IMR-90 (cell line): ENCODE data around the gene KCNT2. TPM values are rescaled to one million over a fixed set of nuclear protein-coding genes. Genes with fewer than 3 reads are reported as not detected.

Experiments
- ATAC-seq: fragments of 200-7000 bp; cut with Tn5 transposase; 2 replicates; pipeline ENCODE4 v1.9.1; 2020; ENCODE audit warnings: low read depth, mild to moderate bottlenecking, moderate library complexity
- BruUV-seq: library from RNA; stranded (reverse); fragments of 400-500 nt; replicated peaks from 2 replicates; lab custom pipeline; 2021; lab: Mats Ljungman, UMichigan
- CTCF ChIA-PET: fragments of 300-600 bp; formaldehyde crosslinking; extraction: SDS; loops from one replicate; lab custom pipeline; 2021; ENCODE audit warnings: antibody characterized with exemption; lab: Yijun Ruan, JAX
- POLR2A ChIA-PET: fragments of 300-600 bp; sonication (Branson Sonifier 250); formaldehyde crosslinking; loops from one replicate; lab custom pipeline; 2022; ENCODE audit warnings: antibody characterized with exemption; ENCODE audit not compliant: unreplicated experiment; lab: Charles Lee
- DNase-seq: peaks from one replicate; pipeline ENCODE4 v3.0.0; 2013
- H2AFZ ChIP-seq: replicated peaks from 2 replicates; pipeline ENCODE3; 2013; ENCODE audit warnings: low read length, mild to moderate bottlenecking; ENCODE audit not compliant: poor library complexity
- H2AK5ac ChIP-seq: 2 replicates; pipeline ENCODE4 v1.6.1; 2013; ENCODE audit warnings: low read depth, low read length, inconsistent platforms
- H2AK9ac ChIP-seq: replicated peaks from 2 replicates; pipeline ENCODE3; 2013; ENCODE audit warnings: mild to moderate bottlenecking, low read depth, low read length, moderate library complexity; ENCODE audit not compliant: poor library complexity
- H2BK120ac ChIP-seq: 2 replicates; pipeline ENCODE4 v1.6.1; 2013; ENCODE audit warnings: low read depth, low read length, inconsistent platforms
- H2BK15ac ChIP-seq: 3 replicates; pipeline ENCODE4 v1.6.1; 2013; ENCODE audit warnings: low read depth, low read length, inconsistent platforms
- H2BK20ac ChIP-seq: 2 replicates; pipeline ENCODE4 v1.6.1; 2013; ENCODE audit warnings: low read depth, mild to moderate bottlenecking, inconsistent platforms, low read length, moderate library complexity
- H2BK5ac ChIP-seq: 2 replicates; pipeline ENCODE4 v1.6.1; 2013; ENCODE audit warnings: mild to moderate bottlenecking, low read depth, low read length, inconsistent platforms; ENCODE audit not compliant: poor library complexity, severe bottlenecking
- H3K14ac ChIP-seq: replicated peaks from 2 replicates; pipeline ENCODE4 v1.6.1; 2013; ENCODE audit warnings: low read depth, low read length, inconsistent platforms
- H3K18ac ChIP-seq: 2 replicates; pipeline ENCODE4 v1.6.1; 2013; ENCODE audit warnings: low read depth, low read length, control low read depth
- H3K23ac ChIP-seq: 2 replicates; pipeline ENCODE4 v1.6.1; 2013; ENCODE audit warnings: low read depth, low read length, inconsistent platforms
- H3K27ac ChIP-seq: 2 replicates; pipeline ENCODE4 v1.5.1; 2013; ENCODE audit warnings: mild to moderate bottlenecking, control low read depth, low read length; ENCODE audit not compliant: insufficient read depth
- H3K27me3 ChIP-seq: 2 replicates; pipeline ENCODE4 v1.6.1; 2013; ENCODE audit warnings: low read length; ENCODE audit not compliant: control insufficient read depth, insufficient read depth
- H3K36me3 ChIP-seq: 2 replicates; pipeline ENCODE4 v1.6.1; 2013; ENCODE audit warnings: low read length, mixed read lengths; ENCODE audit not compliant: control insufficient read depth, insufficient read depth
- H3K4ac ChIP-seq: 2 replicates; pipeline ENCODE4 v1.6.1; 2013; ENCODE audit warnings: low read depth, low read length, inconsistent platforms
- H3K4me1 ChIP-seq: 2 replicates; pipeline ENCODE4 v1.6.1; 2013; ENCODE audit warnings: low read length, mixed read lengths; ENCODE audit not compliant: control insufficient read depth, insufficient read depth
- H3K4me2 ChIP-seq: 2 replicates; pipeline ENCODE4 v1.6.1; 2013; ENCODE audit warnings: low read depth, mild to moderate bottlenecking, control low read depth, low read length, moderate library complexity
- H3K4me3 ChIP-seq: 2 replicates; pipeline ENCODE4 v1.5.1; 2013; ENCODE audit warnings: low read depth, mild to moderate bottlenecking, control low read depth, low read length, moderate library complexity; ENCODE audit not compliant: insufficient read depth
- H3K56ac ChIP-seq: 2 replicates; pipeline ENCODE4 v1.6.1; 2013; ENCODE audit warnings: low read length, inconsistent platforms; ENCODE audit not compliant: insufficient read depth; ENCODE audit errors: extremely low read depth
- H3K79me1 ChIP-seq, 2 experiments: 2 replicates each; pipeline ENCODE4 v1.6.1; 2013; ENCODE audit warnings: low read length in 2 of 2, inconsistent platforms in 1 of 2, low read depth in 1 of 2
- H3K9ac ChIP-seq: 2 replicates; pipeline ENCODE4 v1.6.1; 2013; ENCODE audit warnings: low read depth, low read length, control low read depth
- H3K9me1 ChIP-seq: 2 replicates; pipeline ENCODE4 v1.6.1; 2013; ENCODE audit warnings: low read length, inconsistent platforms; ENCODE audit not compliant: insufficient read depth
- H3K9me3 ChIP-seq: 2 replicates; pipeline ENCODE4 v1.6.1; 2013; ENCODE audit warnings: low read length; ENCODE audit not compliant: control insufficient read depth, insufficient read depth
- H4K20me1 ChIP-seq: 2 replicates; pipeline ENCODE4 v1.6.1; 2013; ENCODE audit warnings: low read length, inconsistent platforms; ENCODE audit not compliant: insufficient read depth
- H4K5ac ChIP-seq: 2 replicates; pipeline ENCODE4 v1.6.1; 2013; ENCODE audit warnings: mild to moderate bottlenecking, low read depth, low read length, control low read depth
- H4K8ac ChIP-seq, 2 experiments: 2 replicates each; pipeline ENCODE4 v1.6.1; 2013; ENCODE audit warnings: low read depth in 2 of 2, low read length in 2 of 2, control low read depth in 1 of 2, inconsistent platforms in 1 of 2
- H4K91ac ChIP-seq: 2 replicates; pipeline ENCODE4 v1.6.1; 2013; ENCODE audit warnings: low read depth, low read length, inconsistent platforms; ENCODE audit not compliant: insufficient read depth
- CEBPB ChIP-seq: IDR thresholded peaks from 2 replicates; pipeline ENCODE4 v1.6.1; 2012; ENCODE audit warnings: low read depth, low read length, improper control_type of control experiment
- SMC3 ChIP-seq: fragments of 150-350 bp; IDR thresholded peaks from 2 replicates; pipeline ENCODE4 v1.6.1; 2016; ENCODE audit warnings: low read depth, mild to moderate bottlenecking, antibody characterized with exemption, low read length, moderate library complexity
- WGBS, 2 experiments: methylation state at CpG; one replicate each; pipeline versions ENCODE4 v1.1.5 to v1.1.7; 2013; ENCODE audit warnings: missing lambda C conversion rate in 2 of 2; ENCODE audit not compliant: insufficient read length in 1 of 2; ENCODE audit errors: extremely low coverage in 2 of 2; 5-methylcytosine and 5-hydroxymethylcytosine counted together
- dilution Hi-C: fragments of 300-500 bp; cut with HindIII; formaldehyde crosslinking; loops from one replicate; pipeline ENCODE4 v1.14.3; 2018; ENCODE audit warnings: low sequenced_read_pairs; ENCODE audit not compliant: unreplicated experiment
- in situ Hi-C: fragments of 300-500 bp; cut with MboI; formaldehyde crosslinking; loops from 3 replicates; pipeline ENCODE4 v1.14.3; 2019; ENCODE audit warnings: low sequenced_read_pairs, inconsistent platforms, mixed read lengths
- intact Hi-C: fragments of 100-400 bp; cut with micrococcal nuclease; formaldehyde crosslinking; loops from 2 replicates; pipeline ENCODE4 v1.10.0; 2022
- polyA plus RNA-seq, 3 experiments: library from polyadenylated mRNA; depleted of rRNA; stranded (reverse); fragments of >200 nt; gene quantifications; 2 replicates each; pipeline ENCODE4 v1.2.3, GENCODE V29; 2012; ENCODE audit warnings: low replicate concordance in 1 of 3
- total RNA-seq: library from RNA; depleted of rRNA; stranded (reverse); fragments of >200 nt; gene quantifications from 2 replicates; pipeline ENCODE4 v1.2.3, GENCODE V29; 2012

Gene KCNT2
- total and polyA plus RNA-seq, 2 of the 4 experiments (the other 2 are of a cell fraction), result 0.22 to 0.72 TPM

- no peak overlapping the region for H3K56ac ChIP-seq
- no peaks in the 10 kb centered on the region for H3K27me3 ChIP-seq
- WGBS, 2 experiments, result 20% methylated on average over 1 of the region's 10 CpGs; no CpG with 5 or more reads in 1 of the 2 experiments
- in situ Hi-C loops, result no loop called here
- H3K79me1 ChIP-seq, result no peaks in the 10 kb centered on the region
- H3K4me1 ChIP-seq, result no peaks in the 10 kb centered on the region
- no peaks in the 10 kb centered on the region for H3K9me1 ChIP-seq
- peak overlapping the region; percentile 44 for H2AK9ac ChIP-seq
- no peak overlapping the region for H3K14ac ChIP-seq
- H3K18ac ChIP-seq, result no peak overlapping the region
- BruUV-seq, result no TSS peak
- ChIA-PET CTCF (interaction anchor here (0.6 kb wide), 1 partner anchor 481 kb away, joined by 3 read pairs; no protein-coding TSS in a partner anchor), POLR2A (interaction anchor here (0.9 kb wide), 1 partner anchor 29 kb away, joined by 4 read pairs; no protein-coding TSS in a partner anchor)
- H2BK120ac ChIP-seq, result peak overlapping the region; percentile 32; the same call in 1 of the 2 replicates
- no peak overlapping the region for H2BK5ac ChIP-seq
- H4K91ac ChIP-seq, result no peak overlapping the region
- DNase-seq, result peak; percentile 3
- no peak overlapping the region for H3K27ac ChIP-seq
- H3K4ac ChIP-seq, result no peak overlapping the region
- no peak overlapping the region for H3K4me3 ChIP-seq
- TF ChIP-seq CEBPB (0 out of 2 replicates have a peak, but pooled peaks have one; percentile 18), SMC3 (no peak)
- intact Hi-C loops, result loop anchor here (5.0 kb wide), 1 partner anchor 43 kb away; the partner anchor contains the start of gene CFH
- no peak overlapping the region for H3K23ac ChIP-seq
- H4K5ac ChIP-seq, result no peak overlapping the region
- H3K9me3 ChIP-seq, result no peaks in the 10 kb centered on the region
- no peak; the same call in 1 of the 2 replicates for ATAC-seq
- H2BK15ac ChIP-seq, result no peak overlapping the region
- no peaks in the 10 kb centered on the region for H4K20me1 ChIP-seq
- H2BK20ac ChIP-seq, result no peak overlapping the region
- no peaks in the 10 kb centered on the region for H3K36me3 ChIP-seq
- peak overlapping the region in 1 of 2 experiments; percentile 62; a peak in 1 of 4 replicates for H4K8ac ChIP-seq
- dilution Hi-C loops, result no loop called here
- no peak overlapping the region for H3K9ac ChIP-seq
- no peak overlapping the region for H2AK5ac ChIP-seq
- peak overlapping the region; percentile 94 for H2AFZ ChIP-seq
- H3K4me2 ChIP-seq, result peak overlapping the region; percentile 78
Measured at GRCh38 chr1:196609370-196609737, 1.1 kb upstream of the KCNT2 start.
